ENCODE results near the gene GALNS.

DNA sequence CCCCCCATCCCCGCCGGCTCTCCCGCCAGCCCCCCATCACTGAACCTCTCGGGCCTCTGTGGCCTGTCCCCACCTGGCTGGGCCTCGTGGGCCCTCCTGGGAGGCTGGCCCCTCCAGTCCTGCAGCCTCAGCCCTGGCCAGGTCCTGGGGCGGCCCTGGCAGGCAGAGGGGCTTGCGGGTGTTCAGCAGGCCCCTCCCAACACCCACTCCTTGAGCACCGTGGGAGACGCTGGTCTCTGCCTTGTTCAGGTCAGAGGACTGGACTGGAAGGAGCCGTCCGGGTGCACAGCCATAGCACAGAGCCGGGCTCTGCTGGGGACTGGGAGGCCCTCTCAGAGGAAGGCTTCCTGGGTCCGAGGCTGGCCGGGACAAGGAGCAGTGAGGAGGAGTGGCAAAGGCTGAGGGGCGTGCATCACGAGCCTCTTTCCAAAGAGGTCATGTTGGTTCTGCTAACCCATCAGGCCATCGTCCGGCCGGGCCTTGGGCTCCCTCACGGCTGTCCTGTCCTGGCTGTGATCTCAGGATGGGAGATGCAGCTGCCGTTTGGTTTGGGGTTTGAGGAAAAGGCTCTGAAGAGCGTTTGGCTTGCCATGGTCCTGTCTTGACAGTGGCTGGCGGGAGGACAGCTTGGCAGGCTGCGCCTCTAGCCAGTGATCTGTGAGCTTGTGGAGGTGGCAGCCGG, 16.0 kb upstream of the GALNS start:
- TF ChIP-seq, protein P1, sequence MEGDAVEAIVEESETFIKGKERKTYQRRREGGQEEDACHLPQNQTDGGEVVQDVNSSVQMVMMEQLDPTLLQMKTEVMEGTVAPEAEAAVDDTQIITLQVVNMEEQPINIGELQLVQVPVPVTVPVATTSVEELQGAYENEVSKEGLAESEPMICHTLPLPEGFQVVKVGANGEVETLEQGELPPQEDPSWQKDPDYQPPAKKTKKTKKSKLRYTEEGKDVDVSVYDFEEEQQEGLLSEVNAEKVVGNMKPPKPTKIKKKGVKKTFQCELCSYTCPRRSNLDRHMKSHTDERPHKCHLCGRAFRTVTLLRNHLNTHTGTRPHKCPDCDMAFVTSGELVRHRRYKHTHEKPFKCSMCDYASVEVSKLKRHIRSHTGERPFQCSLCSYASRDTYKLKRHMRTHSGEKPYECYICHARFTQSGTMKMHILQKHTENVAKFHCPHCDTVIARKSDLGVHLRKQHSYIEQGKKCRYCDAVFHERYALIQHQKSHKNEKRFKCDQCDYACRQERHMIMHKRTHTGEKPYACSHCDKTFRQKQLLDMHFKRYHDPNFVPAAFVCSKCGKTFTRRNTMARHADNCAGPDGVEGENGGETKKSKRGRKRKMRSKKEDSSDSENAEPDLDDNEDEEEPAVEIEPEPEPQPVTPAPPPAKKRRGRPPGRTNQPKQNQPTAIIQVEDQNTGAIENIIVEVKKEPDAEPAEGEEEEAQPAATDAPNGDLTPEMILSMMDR (conservative IDR thresholded peaks at IDR 0.05; ENCODE audit: low read length), result no peak
- TF ChIP-seq EZH2phosphoT487 (IDR thresholded peaks at IDR 0.05; ENCODE audit: borderline replicate concordance), result no peak

Data from Loucy (cell line).